SH-SY5Y (cell line): Measurements from ENCODE around the gene C2CD4D.

Experiments
- GATA2 ChIP-seq: IDR thresholded peaks from 2 replicates; pipeline ENCODE4 v1.6.1; 2011; ENCODE audit warnings: mild to moderate bottlenecking, low read depth, low read length
- GATA3 ChIP-seq: IDR thresholded peaks from 2 replicates; pipeline ENCODE4 v1.6.1; 2011; ENCODE audit warnings: low read depth, mild to moderate bottlenecking, low read length, moderate library complexity

GRCh38 chr1:151815716-151816327 lies 23.8 kb downstream of the C2CD4D start:
- TF ChIP-seq GATA2 (no peak), GATA3 (no peak)
